ENCODE data around the gene SLC16A3. TPM values are rescaled to one million over a fixed set of nuclear protein-coding genes. Genes with fewer than 3 reads are reported as not detected.

Gene SLC16A3
- total RNA-seq, 1 donor from 2014 or later = 115 TPM

Other genes starting within 250 kb of the SLC16A3 start
- gene CENPX, start 206.2 kb upstream of the SLC16A3 start, total RNA-seq = 109 and 120 TPM in 2 replicates
- 37.6 and 37.8 TPM in 2 replicates for gene LRRC45, start 205.7 kb upstream of the SLC16A3 start, total RNA-seq
- gene RAC3, start 197.4 kb upstream of the SLC16A3 start, total RNA-seq = 7.6 and 9.4 TPM in 2 replicates
- 123 and 125 TPM in 2 replicates for gene DCXR, start 191.3 kb upstream of the SLC16A3 start, total RNA-seq
- gene RFNG, start 177.2 kb upstream of the SLC16A3 start, total RNA-seq = 24.1 and 26.8 TPM in 2 replicates
- gene GPS1, start 177.1 kb upstream of the SLC16A3 start, total RNA-seq = 112 and 124 TPM in 2 replicates
- gene DUS1L, start 163.2 kb upstream of the SLC16A3 start, total RNA-seq = 231 and 235 TPM in 2 replicates
- gene FASN, start 130.8 kb upstream of the SLC16A3 start, total RNA-seq = 415 and 421 TPM in 2 replicates
- gene CCDC57, start 16.2 kb upstream of the SLC16A3 start, total RNA-seq = 59.5 and 60.8 TPM in 2 replicates
- gene CSNK1D, start 44.7 kb downstream of the SLC16A3 start, total RNA-seq = 154 and 161 TPM in 2 replicates
- 454 and 455 TPM in 2 replicates for gene CD7, start 88.6 kb downstream of the SLC16A3 start, total RNA-seq
- gene SECTM1, start 104.7 kb downstream of the SLC16A3 start, total RNA-seq = 3.3 and 4.2 TPM in 2 replicates
- 0.10 TPM in 1 of 2 replicates, not detected in the other for gene TEX19, start 130.2 kb downstream of the SLC16A3 start, total RNA-seq
- 0.20 TPM in 1 of 2 replicates, not detected in the other for gene UTS2R, start 142.7 kb downstream of the SLC16A3 start, total RNA-seq
- 30.5 and 33.0 TPM in 2 replicates for gene HEXD, start 189.3 kb downstream of the SLC16A3 start, total RNA-seq
- 28.7 and 34.7 TPM in 2 replicates for gene OGFOD3, start 189.5 kb downstream of the SLC16A3 start, total RNA-seq
- 253 and 257 TPM in 2 replicates for gene CYBC1, start 221.7 kb downstream of the SLC16A3 start, total RNA-seq
- 99.0 and 103 TPM in 2 replicates for gene NARF, start 229.7 kb downstream of the SLC16A3 start, total RNA-seq